ENCODE results near the gene PPM1J.

GRCh38 chr1:112707221-112708001, 7.7 kb downstream of the PPM1J start:
- peak; percentile 79 to 97 (median 90) for TF ChIP-seq CTCF (IDR thresholded peaks at IDR 0.05)
- no peak for TF ChIP-seq POLR2A (IDR thresholded peaks at IDR 0.05)

Measured in esophagus squamous epithelium (tissue), 4 donors.